ENCODE results near the gene DNAH1.

GRCh38 chr3:52308308-52308707 is 7.8 kb upstream of the DNAH1 start:
- TF ChIP-seq CTCF (IDR thresholded peaks at IDR 0.05) (no peak), POLR2AphosphoS5 (IDR thresholded peaks at IDR 0.05; ENCODE audit: low read depth, low read length) (no peak), TCF7L2 (IDR thresholded peaks at IDR 0.05; ENCODE audit: low read depth, low read length) (no peak), REST (IDR thresholded peaks at IDR 0.05; ENCODE audit: insufficient read depth in 1 of 2, low read depth in 2 of 2, low read length in 1 of 2) (no peak), SIN3A (IDR thresholded peaks at IDR 0.05; ENCODE audit: borderline replicate concordance, insufficient read depth, low read depth, low read length) (no peak)

Data from Panc1 (cell line).